H1 (cell line): Measurements from ENCODE around the gene EEIG1.

Source experiments
- CTCF ChIP-seq, 3 experiments: IDR thresholded peaks; 1 replicate in 2 of 3; 2 replicates in 1 of 3; pipeline versions ENCODE4 v1.5.1 to v1.6.1; 2011; ENCODE audit warnings: low read length in 3 of 3, mild to moderate bottlenecking in 3 of 3, inconsistent platforms in 2 of 3, low read depth in 1 of 3, moderate library complexity in 1 of 3; ENCODE audit not compliant: insufficient read depth in 1 of 3; ENCODE audit errors: control extremely low read depth in 1 of 3
- POLR2A ChIP-seq, 2 experiments: IDR thresholded peaks; 1 replicate in 1 of 2; 2 replicates in 1 of 2; pipeline ENCODE4 v1.6.1; 2011; ENCODE audit warnings: low read depth in 2 of 2, low read length in 2 of 2, mild to moderate bottlenecking in 2 of 2; ENCODE audit errors: control extremely low read depth in 1 of 2
- POU5F1 ChIP-seq: IDR thresholded peaks from 2 replicates; pipeline ENCODE4 v1.6.1; 2011; ENCODE audit warnings: low read depth, mild to moderate bottlenecking, low read length, moderate library complexity
- TBP ChIP-seq: IDR thresholded peaks from 2 replicates; pipeline ENCODE4 v1.6.1; 2011; ENCODE audit warnings: low read depth, low read length, improper control_type of control experiment
- TCF12 ChIP-seq: IDR thresholded peaks from 2 replicates; pipeline ENCODE4 v1.6.1; 2011; ENCODE audit warnings: low read depth, mild to moderate bottlenecking, low read length

- TF ChIP-seq TBP (no peak), CTCF (IDR thresholded peaks at IDR 0.05; ENCODE audit: control extremely low read depth in 1 of 3, insufficient read depth in 1 of 3, low read depth in 1 of 3, low read length in 3 of 3) (peak in 2 of 3 experiments; percentile 86 to 92; a peak in 3 of 4 replicates), POU5F1 (no peak), POLR2A (IDR thresholded peaks at IDR 0.05; ENCODE audit: control extremely low read depth in 1 of 2, low read depth in 2 of 2, low read length in 2 of 2) (no peak), TCF12 (peak; percentile 62; the same call in 1 of the 2 replicates)
Measured at GRCh38 chr9:127955294-127956015, 25.3 kb downstream of the EEIG1 start.
